H9 (cell line): ENCODE data around the gene SEMA3F. TPM values are rescaled to one million over a fixed set of nuclear protein-coding genes. Genes with fewer than 3 reads are reported as not detected.

ENCODE experiments used
- DNase-seq: peaks from one replicate; pipeline ENCODE4 v3.0.0-alpha.2; 2017
- H2AFZ ChIP-seq: one replicate; pipeline ENCODE4 v1.6.1; 2013; ENCODE audit warnings: mild to moderate bottlenecking, low read length, control low read depth, moderate library complexity
- H2AK5ac ChIP-seq: 2 replicates; pipeline ENCODE4 v1.6.1; 2013; ENCODE audit warnings: low read length, control low read depth, mixed read lengths; ENCODE audit not compliant: insufficient read length
- H2BK120ac ChIP-seq: one replicate; pipeline ENCODE4 v1.6.1; 2013; ENCODE audit warnings: low read depth, mild to moderate bottlenecking, low read length, control low read depth, inconsistent platforms; ENCODE audit not compliant: poor library complexity, severe bottlenecking
- H2BK12ac ChIP-seq: 2 replicates; pipeline ENCODE4 v1.6.1; 2013; ENCODE audit warnings: low read length, control low read depth, mixed read lengths, low read depth; ENCODE audit not compliant: insufficient read length
- H2BK15ac ChIP-seq: 2 replicates; pipeline ENCODE4 v1.6.1; 2013; ENCODE audit warnings: low read depth, low read length, control low read depth
- H2BK20ac ChIP-seq: one replicate; pipeline ENCODE4 v1.6.1; 2013; ENCODE audit warnings: low read depth, mild to moderate bottlenecking, low read length, control low read depth, inconsistent platforms; ENCODE audit not compliant: poor library complexity, severe bottlenecking
- H2BK5ac ChIP-seq: 2 replicates; pipeline ENCODE4 v1.6.1; 2013; ENCODE audit warnings: low read length, control low read depth, mixed read lengths; ENCODE audit not compliant: insufficient read length
- H3K14ac ChIP-seq: 2 replicates; pipeline ENCODE4 v1.6.1; 2013; ENCODE audit warnings: low read length, control low read depth; ENCODE audit not compliant: insufficient read depth
- H3K18ac ChIP-seq: 2 replicates; pipeline ENCODE4 v1.6.1; 2013; ENCODE audit warnings: low read depth, mild to moderate bottlenecking, mixed read lengths, low read length, control low read depth; ENCODE audit not compliant: insufficient read length
- H3K23ac ChIP-seq: 2 replicates; pipeline ENCODE4 v1.6.1; 2013; ENCODE audit warnings: low read length, control low read depth, mixed read lengths, low read depth; ENCODE audit not compliant: insufficient read length
- H3K23me2 ChIP-seq: 2 replicates; pipeline ENCODE4 v1.6.1; 2013; ENCODE audit warnings: low read depth, mild to moderate bottlenecking, mixed read lengths, low read length, control low read depth; ENCODE audit not compliant: insufficient read length, poor library complexity, severe bottlenecking
- H3K27ac ChIP-seq: 2 replicates; pipeline ENCODE4 v1.5.1; 2013; ENCODE audit warnings: low read length, control low read depth, mixed read lengths, low read depth; ENCODE audit not compliant: insufficient read length
- H3K27me3 ChIP-seq: 2 replicates; pipeline ENCODE4 v1.6.1; 2013; ENCODE audit warnings: low read length, control low read depth, inconsistent platforms; ENCODE audit not compliant: insufficient read depth
- H3K4ac ChIP-seq: 2 replicates; pipeline ENCODE4 v1.6.1; 2013; ENCODE audit warnings: low read depth, mild to moderate bottlenecking, control low read depth, inconsistent platforms, low read length, moderate library complexity
- H3K4me1 ChIP-seq: 2 replicates; pipeline ENCODE4 v1.6.1; 2013; ENCODE audit warnings: low read length, control low read depth, inconsistent platforms; ENCODE audit not compliant: insufficient read depth
- H3K4me2 ChIP-seq: 2 replicates; pipeline ENCODE4 v1.6.1; 2013; ENCODE audit warnings: low read length, control low read depth, mixed read lengths; ENCODE audit not compliant: insufficient read length, insufficient read depth
- H3K56ac ChIP-seq: 2 replicates; pipeline ENCODE4 v1.6.1; 2013; ENCODE audit warnings: low read depth, mild to moderate bottlenecking, mixed read lengths, low read length, control low read depth; ENCODE audit not compliant: insufficient read length
- H3K79me1 ChIP-seq: 2 replicates; pipeline ENCODE4 v1.6.1; 2013; ENCODE audit warnings: low read depth, mild to moderate bottlenecking, moderate library complexity, low read length, control low read depth, inconsistent platforms; ENCODE audit not compliant: insufficient read depth, poor library complexity, severe bottlenecking
- H3K79me2 ChIP-seq: 2 replicates; pipeline ENCODE4 v1.6.1; 2013; ENCODE audit warnings: low read length, control low read depth, inconsistent platforms; ENCODE audit not compliant: insufficient read depth
- H3K9ac ChIP-seq: 2 replicates; pipeline ENCODE4 v1.6.1; 2013; ENCODE audit warnings: low read length, control low read depth, mixed read lengths; ENCODE audit not compliant: insufficient read length; ENCODE audit errors: extremely low read depth
- H3K9me3 ChIP-seq: one replicate; pipeline ENCODE4 v1.6.1; 2013; ENCODE audit warnings: low read depth, low read length, inconsistent platforms; ENCODE audit not compliant: control insufficient read depth
- H3T11ph ChIP-seq: one replicate; pipeline ENCODE4 v1.6.1; 2013; ENCODE audit warnings: mild to moderate bottlenecking, low read length, control low read depth, inconsistent platforms
- H4K20me1 ChIP-seq: one replicate; pipeline ENCODE4 v1.6.1; 2013; ENCODE audit not compliant: control insufficient read depth, insufficient read length, insufficient read depth
- H4K5ac ChIP-seq: 2 replicates; pipeline ENCODE4 v1.6.1; 2013; ENCODE audit warnings: low read depth, mild to moderate bottlenecking, mixed read lengths, low read length, control low read depth; ENCODE audit not compliant: insufficient read length
- H4K8ac ChIP-seq: replicated peaks from 2 replicates; pipeline ENCODE4 v1.6.1; 2013; ENCODE audit warnings: low read length, control low read depth, mixed read lengths, low read depth; ENCODE audit not compliant: insufficient read length
- H4K91ac ChIP-seq: 2 replicates; pipeline ENCODE4 v1.6.1; 2013; ENCODE audit warnings: low read depth, mild to moderate bottlenecking, moderate library complexity, mixed read lengths, low read length, control low read depth; ENCODE audit not compliant: insufficient read length
- H3K27ac Mint-ChIP-seq, 3 experiments: 2 replicates in 2 of 3; 3 replicates in 1 of 3; pipeline ENCODE4 v1.8.0; 2020 to 2021; ENCODE audit warnings: mixed read lengths in 3 of 3, mild to moderate bottlenecking in 1 of 3, moderate library complexity in 1 of 3
- H3K27me3 Mint-ChIP-seq: 2 replicates; pipeline ENCODE4 v1.8.0; 2021; ENCODE audit warnings: low read depth, mild to moderate bottlenecking, moderate library complexity, mixed read lengths
- H3K36me3 Mint-ChIP-seq, 3 experiments: 2 replicates in 2 of 3; 3 replicates in 1 of 3; pipeline ENCODE4 v1.8.0; 2020 to 2021; ENCODE audit warnings: low read depth in 3 of 3, mixed read lengths in 3 of 3; ENCODE audit not compliant: insufficient read depth in 1 of 3
- H3K4me1 Mint-ChIP-seq, 2 experiments: 2 replicates each; pipeline ENCODE4 v1.8.0; 2020; ENCODE audit warnings: mixed read lengths in 2 of 2
- H3K4me3 Mint-ChIP-seq, 2 experiments: 2 replicates in 1 of 2; 3 replicates in 1 of 2; pipeline ENCODE4 v1.8.0; 2020 to 2021; ENCODE audit warnings: mild to moderate bottlenecking in 2 of 2, mixed read lengths in 2 of 2, moderate library complexity in 1 of 2
- H3K9me3 Mint-ChIP-seq, 2 experiments: 2 replicates in 1 of 2; 3 replicates in 1 of 2; pipeline ENCODE4 v1.8.0; 2020; ENCODE audit warnings: mild to moderate bottlenecking in 2 of 2, mixed read lengths in 2 of 2, moderate library complexity in 1 of 2
- CTCF ChIP-seq: fragments of 200-600 bp; sonication (generic); conservative IDR thresholded peaks from 3 replicates; pipeline ENCODE4 v1.8.0; 2021; ENCODE audit warnings: antibody characterized with exemption, mild to moderate bottlenecking
- WGBS: extraction: QIAGEN DNeasy Blood & Tissue Kit; methylation state at CpG from one replicate; pipeline ENCODE4 v1.1.7; 2013; ENCODE audit warnings: missing lambda C conversion rate, low lambda C conversion rate, mixed read lengths; ENCODE audit not compliant: insufficient read length; ENCODE audit errors: extremely low coverage; 5-methylcytosine and 5-hydroxymethylcytosine counted together
- total RNA-seq: library from RNA; stranded (reverse); gene quantifications from 2 replicates; pipeline ENCODE4 v1.2.1, GENCODE V29; 2021

Gene SEMA3F
- total RNA-seq, 1 experiment from 2014 or later: 14.3 TPM

DNA sequence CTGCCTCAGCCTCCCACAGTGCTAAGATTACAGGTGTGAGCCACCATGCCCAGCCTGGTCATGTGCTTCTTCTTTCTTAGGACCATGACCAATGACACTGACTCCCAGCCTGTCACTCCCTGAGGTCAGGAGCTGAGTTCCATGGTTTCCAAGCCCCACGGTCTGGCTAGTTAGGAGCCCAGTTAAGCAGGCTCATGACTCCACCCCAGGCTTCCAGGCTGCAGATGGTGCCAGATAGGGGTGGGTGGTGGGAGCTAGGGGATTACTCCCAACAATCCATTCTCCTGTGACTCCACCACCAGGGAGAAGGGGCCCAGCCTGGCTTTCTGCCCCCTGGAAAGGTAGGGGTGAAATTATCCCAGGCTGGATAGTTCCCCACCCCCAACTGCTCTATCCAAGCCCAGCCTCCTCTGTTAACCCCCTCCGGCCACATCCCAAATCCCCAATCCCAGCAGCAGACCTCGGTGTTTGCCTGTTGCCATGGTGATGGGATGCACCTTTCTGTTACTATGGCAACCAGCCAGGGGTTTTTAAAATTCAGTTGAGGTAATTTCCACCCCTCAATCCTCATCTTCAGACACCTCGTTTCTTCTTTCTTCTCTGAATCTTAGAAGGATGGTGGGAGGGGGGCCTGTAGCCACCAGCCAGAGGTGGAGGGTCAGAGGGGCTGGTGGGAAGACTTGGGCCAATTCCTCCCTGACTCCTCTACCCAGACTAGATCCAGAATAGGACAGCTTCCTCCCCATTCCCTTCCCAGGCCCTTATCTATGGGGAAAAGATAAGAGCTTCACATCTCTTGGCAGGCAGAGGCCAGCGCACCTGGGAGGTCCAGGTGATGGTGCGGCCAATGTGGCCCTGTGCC, 22.5 kb upstream of the SEMA3F start:
- Mint-ChIP-seq H3K9me3 (no peaks in the 10 kb centered on the region), H3K4me3 (peak overlapping the region in 1 of 2 experiments; percentile 42; a peak in 2 of 5 replicates), H3K4me1 (peaks cover 9 to 24% of the 10 kb centered on the region in 2 experiments), H3K27ac (peak overlapping the region in 2 of 3 experiments; percentile 74 to 92; a peak in 4 of 7 replicates), H3K36me3 (no peaks in the 10 kb centered on the region; a peak in 1 of 7 replicates), H3K27me3 (no peaks in the 10 kb centered on the region; the same call in none of the 2 replicates)
- no peak overlapping the region for H3K23ac ChIP-seq
- H3K9ac ChIP-seq: no peak overlapping the region
- no peak overlapping the region for H3T11ph ChIP-seq
- no peak overlapping the region for H2BK12ac ChIP-seq
- no peak for TF ChIP-seq CTCF
- no peaks in the 10 kb centered on the region for H3K9me3 ChIP-seq
- no peaks in the 10 kb centered on the region for H3K79me1 ChIP-seq
- no peak overlapping the region for H4K5ac ChIP-seq
- H3K27me3 ChIP-seq: no peaks in the 10 kb centered on the region
- H3K4me1 ChIP-seq: no peaks in the 10 kb centered on the region; the same call in 1 of the 2 replicates
- H3K4me2 ChIP-seq: no peak overlapping the region
- H3K18ac ChIP-seq: peak overlapping the region; percentile 56
- no peak for DNase-seq
- no peak overlapping the region for H2BK5ac ChIP-seq
- H3K4ac ChIP-seq: no peak overlapping the region
- no peak overlapping the region for H2BK15ac ChIP-seq
- no peak overlapping the region for H4K91ac ChIP-seq
- no peak overlapping the region for H2AFZ ChIP-seq
- no peak overlapping the region for H2BK120ac ChIP-seq
- H2BK20ac ChIP-seq: no peak overlapping the region
- H3K79me2 ChIP-seq: no peaks in the 10 kb centered on the region
- H4K20me1 ChIP-seq: no peaks in the 10 kb centered on the region
- no peak overlapping the region for H3K27ac ChIP-seq
- no peak overlapping the region for H3K56ac ChIP-seq
- peak overlapping the region; percentile 59 for H3K14ac ChIP-seq
- H2AK5ac ChIP-seq: no peak overlapping the region
- no peak overlapping the region for H4K8ac ChIP-seq
- no peaks in the 10 kb centered on the region for H3K23me2 ChIP-seq
- WGBS: no CpG with 5 or more reads among the region's 6 CpGs
